HepG2 (cell line): ENCODE measurements around the gene NELFB. TPM values are rescaled to one million over a fixed set of nuclear protein-coding genes. Genes with fewer than 3 reads are reported as not detected.
A peak's percentile ranks its signal among the peaks of the same experiment; 100 is the strongest.

ENCODE experiments used
- BCL6 ChIP-seq: IDR thresholded peaks from 2 replicates; pipeline ENCODE4 v1.6.1; 2016; ENCODE audit warnings: missing genetic modification reagents, missing compliant biosample characterization
- ETS1 ChIP-seq: sonication (generic); formaldehyde crosslinking; IDR thresholded peaks from 2 replicates; pipeline ENCODE4 v1.4.0; 2020; ENCODE audit warnings: missing genetic modification reagents
- FOXJ3 ChIP-seq: sonication (generic); formaldehyde crosslinking; IDR thresholded peaks from 2 replicates; pipeline ENCODE4 v1.4.0; 2020; ENCODE audit warnings: missing genetic modification reagents, mild to moderate bottlenecking, borderline replicate concordance
- FUBP1 ChIP-seq: sonication (generic); formaldehyde crosslinking; IDR thresholded peaks from 2 replicates; pipeline ENCODE4 v1.5.1; 2020; ENCODE audit warnings: missing genetic modification reagents, mild to moderate bottlenecking, borderline replicate concordance
- SMARCE1 ChIP-seq: fragments of 450-650 bp; IDR thresholded peaks from 2 replicates; pipeline ENCODE4 v1.6.1; 2017; ENCODE audit warnings: borderline replicate concordance
- TFDP2 ChIP-seq: sonication (generic); formaldehyde crosslinking; IDR thresholded peaks from 2 replicates; pipeline ENCODE4 v1.4.0; 2020; ENCODE audit warnings: missing genetic modification reagents
- U2AF1 ChIP-seq: fragments of 200-400 bp; formaldehyde crosslinking; optimal IDR thresholded peaks from 2 replicates; pipeline ENCODE3; 2017; ENCODE audit warnings: mild to moderate bottlenecking, low read depth, low read length
- UBTF ChIP-seq: sonication (generic); formaldehyde crosslinking; IDR thresholded peaks from 2 replicates; pipeline ENCODE4 v1.4.0; 2020; ENCODE audit warnings: mild to moderate bottlenecking, missing genetic modification reagents
- ZGPAT ChIP-seq: IDR thresholded peaks from 2 replicates; pipeline ENCODE4 v1.6.1; 2016; ENCODE audit warnings: mild to moderate bottlenecking
- polyA plus RNA-seq, 8 experiments: library from polyadenylated mRNA; depleted of rRNA in 3 of 8; stranded (reverse) in 7 of 8; unstranded in 1 of 8; fragments of >200 nt; fragmentation: Illumina TruSeq in 4 of 8; extraction: Trizol in 4 of 8; gene quantifications; 2 replicates each; pipeline versions ENCODE4 v1.2.1 to v1.2.3, GENCODE V29; 2011 to 2016; ENCODE audit warnings: low read depth in 4 of 8, missing spikeins in 1 of 8, mixed read lengths in 1 of 8; ENCODE audit not compliant: insufficient read depth in 1 of 8
- total RNA-seq, 5 experiments: library from RNA; depleted of rRNA; stranded (reverse); fragments of >200 nt; fragmentation: Illumina TruSeq; extraction: Trizol; gene quantifications; 2 replicates each; pipeline ENCODE4 v1.2.3, GENCODE V29; 2016; ENCODE audit warnings: low read depth in 1 of 5

Gene NELFB
- total and polyA plus RNA-seq, 2 of the 13 experiments (the other 11 are each of a cell fraction or from before 2014, with no cell fraction given), result 26.5 to 45.8 TPM

- TF ChIP-seq TFDP2 (CRISPR knock-in tag) (peak; percentile 69), BCL6 (CRISPR knock-in tag) (0 out of 2 replicates have a peak, but pooled peaks have one; percentile 17), U2AF1 (no peak), FOXJ3 (no peak), ETS1 (CRISPR knock-in tag) (no peak), FUBP1 (CRISPR knock-in tag) (no peak), UBTF (CRISPR knock-in tag) (peak; percentile 46), SMARCE1 (no peak), ZGPAT (CRISPR knock-in tag) (no peak)
Observed at GRCh38 chr9:137301081-137301947, 46.2 kb downstream of the NELFB start (continued).
